Kidney epithelial cell (primary cell): Measurements from ENCODE around the gene MSMO1. TPM values are rescaled to one million over a fixed set of nuclear protein-coding genes. Genes with fewer than 3 reads are reported as not detected.

Experiments used
- DNase-seq: peaks from one replicate; pipeline ENCODE4 v3.0.0-alpha.2; 2010; ENCODE audit warnings: low read depth
- H3K27me3 ChIP-seq: 2 replicates; pipeline ENCODE4 v1.6.0; 2011; ENCODE audit warnings: low read length; ENCODE audit not compliant: control insufficient read depth, insufficient read depth
- H3K36me3 ChIP-seq: 2 replicates; pipeline ENCODE4 v1.5.1; 2011; ENCODE audit warnings: low read length; ENCODE audit not compliant: control insufficient read depth, insufficient read depth
- H3K4me3 ChIP-seq: 2 replicates; pipeline ENCODE4 v1.5.1; 2011; ENCODE audit warnings: low read depth, mild to moderate bottlenecking, control low read depth, low read length
- total RNA-seq: library from RNA; depleted of rRNA; stranded (reverse); fragments of >200 nt; gene quantifications from 2 replicates; pipeline ENCODE4 v1.2.3, GENCODE V29; 2015
- TF ChIP-seq, protein P1 (sequence below): IDR thresholded peaks from 2 replicates; pipeline ENCODE4 v1.5.1; 2011; ENCODE audit warnings: mild to moderate bottlenecking, moderate library complexity, low read length, control low read depth, inconsistent platforms; ENCODE audit not compliant: insufficient read depth, poor library complexity, severe bottlenecking

Gene MSMO1
- total RNA-seq, 1 donor from 2014 or later: 228 TPM

DNA sequence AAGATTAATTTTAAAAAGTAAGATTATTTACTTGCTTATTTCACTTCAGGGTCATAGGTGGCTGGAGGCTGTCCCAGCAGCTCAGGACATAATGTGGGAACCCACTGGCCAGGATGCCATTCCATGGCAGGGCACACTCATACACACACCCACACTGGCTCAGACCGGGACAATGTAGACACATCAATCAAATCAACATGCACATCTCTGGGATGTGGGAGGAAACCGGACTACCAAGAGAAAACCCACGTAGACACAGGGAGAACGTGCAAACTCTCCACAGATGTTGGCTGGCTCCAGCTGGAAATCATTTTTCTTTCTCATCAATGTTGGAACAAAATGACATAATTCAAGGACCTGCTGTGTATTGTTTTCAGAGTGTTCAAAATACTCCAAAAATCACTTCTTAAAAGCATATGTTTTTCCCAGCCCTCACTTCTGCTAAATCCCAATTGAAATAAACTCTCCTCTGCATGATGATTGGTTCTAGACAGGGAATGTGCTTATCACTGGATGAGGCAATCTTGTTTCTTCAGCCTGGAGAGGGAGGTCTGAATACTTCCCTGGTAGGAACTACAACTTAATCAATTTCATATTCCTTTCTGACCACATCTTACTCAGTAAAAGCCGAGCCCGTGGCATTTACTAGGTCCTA, 32.7 kb downstream of the MSMO1 start:
- no peak for DNase-seq
- H3K27me3 ChIP-seq: no peaks in the 10 kb centered on the region
- no peaks in the 10 kb centered on the region for H3K36me3 ChIP-seq
- no peak overlapping the region for H3K4me3 ChIP-seq
- TF ChIP-seq, protein P1, sequence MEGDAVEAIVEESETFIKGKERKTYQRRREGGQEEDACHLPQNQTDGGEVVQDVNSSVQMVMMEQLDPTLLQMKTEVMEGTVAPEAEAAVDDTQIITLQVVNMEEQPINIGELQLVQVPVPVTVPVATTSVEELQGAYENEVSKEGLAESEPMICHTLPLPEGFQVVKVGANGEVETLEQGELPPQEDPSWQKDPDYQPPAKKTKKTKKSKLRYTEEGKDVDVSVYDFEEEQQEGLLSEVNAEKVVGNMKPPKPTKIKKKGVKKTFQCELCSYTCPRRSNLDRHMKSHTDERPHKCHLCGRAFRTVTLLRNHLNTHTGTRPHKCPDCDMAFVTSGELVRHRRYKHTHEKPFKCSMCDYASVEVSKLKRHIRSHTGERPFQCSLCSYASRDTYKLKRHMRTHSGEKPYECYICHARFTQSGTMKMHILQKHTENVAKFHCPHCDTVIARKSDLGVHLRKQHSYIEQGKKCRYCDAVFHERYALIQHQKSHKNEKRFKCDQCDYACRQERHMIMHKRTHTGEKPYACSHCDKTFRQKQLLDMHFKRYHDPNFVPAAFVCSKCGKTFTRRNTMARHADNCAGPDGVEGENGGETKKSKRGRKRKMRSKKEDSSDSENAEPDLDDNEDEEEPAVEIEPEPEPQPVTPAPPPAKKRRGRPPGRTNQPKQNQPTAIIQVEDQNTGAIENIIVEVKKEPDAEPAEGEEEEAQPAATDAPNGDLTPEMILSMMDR: no peak

DNA sequence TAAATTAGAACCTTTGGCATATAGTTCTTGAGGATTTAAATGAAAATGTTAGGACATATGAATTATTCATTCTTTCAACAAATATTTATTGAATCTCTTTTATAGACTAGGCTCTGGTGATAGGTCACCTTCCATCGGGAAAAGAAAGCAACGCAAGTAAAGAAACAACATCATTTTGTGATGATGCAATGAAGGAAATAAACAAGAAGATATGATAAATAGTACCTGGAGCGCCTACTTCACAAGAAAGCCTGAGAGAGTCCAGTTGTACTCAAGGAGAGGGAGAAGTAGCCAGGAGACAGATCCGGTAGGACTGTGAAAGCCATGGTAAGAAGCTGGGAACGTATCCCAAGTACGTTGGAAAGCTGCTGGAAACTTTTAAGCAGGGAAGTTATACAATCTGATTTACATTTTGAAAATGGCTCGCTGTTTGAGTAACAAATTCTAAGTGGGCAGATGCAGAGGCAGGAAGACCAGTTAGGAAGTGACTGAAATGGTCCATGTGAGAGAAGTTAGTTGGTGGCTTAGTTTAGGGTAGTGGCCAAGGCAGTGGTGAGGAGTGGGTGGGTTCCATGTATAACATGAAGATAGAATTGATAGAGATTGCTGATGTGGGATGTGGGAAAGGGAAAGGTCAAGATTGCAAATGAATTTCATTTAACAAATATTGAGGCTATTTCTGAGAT, 33.7 kb downstream of the MSMO1 start:
- no peaks in the 10 kb centered on the region for H3K27me3 ChIP-seq
- H3K4me3 ChIP-seq: no peak overlapping the region
- no peaks in the 10 kb centered on the region for H3K36me3 ChIP-seq
- TF ChIP-seq, protein P1: no peak
- DNase-seq: no peak

DNA sequence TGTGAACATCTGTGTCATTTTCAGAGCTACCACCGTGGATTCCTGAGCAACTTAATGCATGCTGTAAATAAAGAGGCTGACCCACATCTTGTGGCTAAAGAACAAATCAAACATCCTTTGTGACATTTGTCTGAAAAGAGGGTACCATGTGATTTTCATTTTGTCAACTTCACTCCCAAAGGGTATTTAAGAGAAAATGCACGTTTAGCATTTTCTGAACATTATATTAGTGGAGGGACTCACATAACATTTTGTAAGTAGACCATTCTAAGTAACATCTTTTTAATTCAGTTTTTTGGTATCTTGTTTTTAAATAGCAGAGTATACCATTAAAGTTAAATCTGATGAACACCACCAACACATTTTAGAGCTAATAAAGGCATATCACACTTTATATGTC, 34.3 kb downstream of the MSMO1 start:
- TF ChIP-seq, protein P1: no peak
- H3K36me3 ChIP-seq: no peaks in the 10 kb centered on the region
- no peaks in the 10 kb centered on the region for H3K27me3 ChIP-seq

DNA sequence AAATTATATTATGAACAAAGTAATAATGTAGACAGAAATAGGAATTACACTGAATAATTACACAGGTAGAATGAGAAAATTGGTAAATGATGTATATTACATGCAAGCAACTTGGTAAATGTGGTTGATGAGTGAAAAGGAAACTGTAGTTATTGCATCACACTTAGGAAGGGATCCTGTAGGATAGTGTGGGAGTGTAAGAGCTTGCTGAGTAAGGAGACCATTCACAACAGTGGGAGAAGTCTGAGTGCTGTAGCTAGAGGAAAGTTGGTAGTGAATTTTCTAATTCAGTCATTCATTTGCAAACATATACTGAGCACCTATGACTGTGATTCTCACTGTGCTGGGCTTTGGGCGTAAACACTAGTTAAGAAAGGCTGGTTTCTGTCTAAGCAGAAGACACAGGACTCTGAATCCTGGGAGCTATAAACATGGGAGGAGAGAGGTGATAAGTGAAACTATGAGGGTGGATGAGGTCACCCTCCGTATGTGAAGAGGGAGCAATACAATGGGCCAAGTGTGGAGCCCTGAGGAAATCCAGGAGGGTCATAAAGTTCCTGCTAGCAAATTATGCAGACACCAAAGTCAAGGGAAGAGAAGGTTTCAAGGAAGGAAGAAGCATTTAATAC, 37.1 kb downstream of the MSMO1 start:
- DNase-seq: no peak
- TF ChIP-seq, protein P1: no peak
- Histone ChIP-seq H3K4me3 (no peak overlapping the region), H3K36me3 (no peaks in the 10 kb centered on the region), H3K27me3 (no peaks in the 10 kb centered on the region)

More for the DNA sequence above, 34.3 kb downstream of the MSMO1 start:
- H3K4me3 ChIP-seq: no peak overlapping the region
- no peak for DNase-seq

DNA sequence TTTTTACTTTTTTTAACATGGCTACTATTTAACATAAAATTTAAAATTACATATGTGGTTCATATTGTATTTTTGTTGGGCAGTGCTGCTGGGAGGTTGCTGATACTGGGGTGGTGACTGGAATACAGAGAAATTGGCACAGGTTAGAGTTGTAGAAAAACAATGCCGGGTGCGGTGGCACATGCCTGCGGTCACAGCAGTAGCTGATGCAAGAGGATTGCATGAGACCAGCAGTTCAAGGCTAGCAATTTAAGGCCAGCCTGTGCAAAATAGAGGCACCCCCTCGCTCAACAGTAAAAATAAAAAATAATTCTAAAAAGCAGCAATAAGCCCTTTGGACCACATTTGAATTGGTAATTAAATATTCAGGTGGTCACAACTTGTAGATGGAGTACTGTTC, 39.6 kb downstream of the MSMO1 start:
- H3K36me3 ChIP-seq: no peaks in the 10 kb centered on the region
- DNase-seq: no peak
- no peak overlapping the region for H3K4me3 ChIP-seq
- TF ChIP-seq, protein P1: no peak
- no peaks in the 10 kb centered on the region for H3K27me3 ChIP-seq
